Measurements from ENCODE around the gene NDUFAF8.

DNA sequence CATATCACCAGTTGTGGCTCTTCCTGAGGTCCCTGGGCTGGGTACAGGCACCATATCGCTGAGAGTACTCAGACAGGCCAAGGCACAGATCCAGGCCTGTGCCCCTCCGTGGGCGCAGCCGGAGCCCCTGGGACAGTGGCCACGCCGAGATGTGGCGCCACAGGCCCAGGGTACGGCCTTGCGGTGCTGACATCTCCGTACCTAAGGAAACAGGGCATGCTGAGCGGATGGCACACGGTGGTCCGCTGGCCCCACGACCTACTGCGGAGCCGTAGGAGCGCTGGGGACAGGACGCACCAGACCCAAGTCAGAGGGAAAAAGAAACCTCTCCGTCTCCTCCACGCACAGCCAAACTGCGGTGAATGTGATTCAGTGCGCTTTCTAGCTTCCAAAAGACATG lies 26.5 kb downstream of the NDUFAF8 start:
- no peak for TF ChIP-seq CTCF (IDR thresholded peaks at IDR 0.05; ENCODE audit: insufficient read depth, low read length, poor library complexity, severe bottlenecking)
- TF ChIP-seq EZH2phosphoT487 (conservative IDR thresholded peaks at IDR 0.05; ENCODE audit: low read length) = no peak
